GM21447 (cell line): ENCODE measurements around the gene RAD9A.
"Not testable (repeated sequence)": the region's sequence is repeated elsewhere in the genome, so short reads cannot be mapped to it uniquely, and the experiment has no call there.

Source experiments
- ATAC-seq: cut with Tn5 transposase; IDR thresholded peaks from one replicate; pipeline ENCODE4 v1.9.1; 2021; ENCODE audit not compliant: unreplicated experiment

Gene RAD9A

DNA sequence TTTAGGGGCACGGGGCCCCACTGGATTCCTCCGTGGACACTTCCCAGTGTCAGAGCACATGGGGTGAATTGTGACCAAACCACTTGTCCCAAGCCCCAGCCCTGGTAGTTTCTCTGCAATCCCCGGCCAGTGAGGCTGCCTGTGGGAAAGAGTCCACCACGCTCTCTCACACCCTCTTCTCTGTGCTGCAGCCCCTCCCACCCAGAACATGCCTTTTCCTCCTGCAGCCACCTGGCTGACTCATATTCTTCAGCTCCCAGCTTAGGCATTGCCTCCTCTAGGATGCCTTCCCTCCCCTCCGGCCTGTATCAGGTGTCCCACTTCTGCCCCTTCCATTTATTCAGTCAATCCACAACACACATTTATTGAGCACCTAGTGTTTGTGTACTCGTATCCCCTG is 31.1 kb downstream of the RAD9A start:
- no peak for ATAC-seq

DNA sequence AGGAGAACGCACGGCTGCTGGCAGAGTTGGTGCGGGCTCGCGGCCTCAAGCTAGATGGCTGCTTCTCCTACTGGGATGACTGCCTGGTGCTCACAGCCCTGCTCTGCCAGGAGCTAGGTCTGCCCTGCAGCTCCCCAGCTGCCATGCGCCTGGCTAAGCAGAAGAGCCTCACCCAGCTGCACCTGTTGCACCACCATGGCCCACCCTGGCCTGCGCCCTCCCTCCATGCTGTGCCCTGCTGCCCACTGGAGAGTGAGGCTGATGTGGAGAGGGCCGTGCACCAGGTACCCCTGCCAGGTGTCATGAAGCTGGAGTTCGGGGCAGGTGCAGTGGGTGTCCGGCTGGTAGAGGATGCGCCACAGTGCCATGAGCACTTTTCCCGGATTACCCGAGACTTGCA is 31.7 kb downstream of the RAD9A start:
- no peak for ATAC-seq

- no peak for ATAC-seq
Observed at GRCh38 chr11:67423891-67424613, 32.3 kb downstream of the RAD9A start.

DNA sequence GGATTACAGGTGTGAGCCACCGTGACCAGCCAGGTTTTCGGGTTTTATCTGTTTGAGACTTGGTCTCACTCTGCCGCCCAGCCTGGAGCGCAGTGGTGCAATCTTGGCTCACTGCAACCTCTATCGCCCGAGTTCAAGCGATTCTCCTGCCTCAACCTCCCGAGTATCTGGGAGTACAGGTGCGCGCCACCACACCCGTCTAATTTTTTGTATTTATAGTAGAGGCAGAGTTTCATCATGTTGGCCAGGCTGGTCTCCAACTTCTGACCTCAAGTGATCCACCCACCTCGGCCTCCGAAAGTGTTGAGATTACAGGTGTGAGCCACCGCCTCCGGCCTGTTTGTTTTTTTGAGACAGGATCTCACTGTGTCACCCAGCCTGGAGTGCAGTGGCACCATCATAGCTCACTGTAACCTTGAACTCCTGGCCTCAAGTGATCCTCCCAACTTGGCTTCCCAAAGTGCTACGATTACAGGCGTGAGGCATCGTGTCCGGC is 35.6 kb downstream of the RAD9A start:
- not testable (repeated sequence) for ATAC-seq

DNA sequence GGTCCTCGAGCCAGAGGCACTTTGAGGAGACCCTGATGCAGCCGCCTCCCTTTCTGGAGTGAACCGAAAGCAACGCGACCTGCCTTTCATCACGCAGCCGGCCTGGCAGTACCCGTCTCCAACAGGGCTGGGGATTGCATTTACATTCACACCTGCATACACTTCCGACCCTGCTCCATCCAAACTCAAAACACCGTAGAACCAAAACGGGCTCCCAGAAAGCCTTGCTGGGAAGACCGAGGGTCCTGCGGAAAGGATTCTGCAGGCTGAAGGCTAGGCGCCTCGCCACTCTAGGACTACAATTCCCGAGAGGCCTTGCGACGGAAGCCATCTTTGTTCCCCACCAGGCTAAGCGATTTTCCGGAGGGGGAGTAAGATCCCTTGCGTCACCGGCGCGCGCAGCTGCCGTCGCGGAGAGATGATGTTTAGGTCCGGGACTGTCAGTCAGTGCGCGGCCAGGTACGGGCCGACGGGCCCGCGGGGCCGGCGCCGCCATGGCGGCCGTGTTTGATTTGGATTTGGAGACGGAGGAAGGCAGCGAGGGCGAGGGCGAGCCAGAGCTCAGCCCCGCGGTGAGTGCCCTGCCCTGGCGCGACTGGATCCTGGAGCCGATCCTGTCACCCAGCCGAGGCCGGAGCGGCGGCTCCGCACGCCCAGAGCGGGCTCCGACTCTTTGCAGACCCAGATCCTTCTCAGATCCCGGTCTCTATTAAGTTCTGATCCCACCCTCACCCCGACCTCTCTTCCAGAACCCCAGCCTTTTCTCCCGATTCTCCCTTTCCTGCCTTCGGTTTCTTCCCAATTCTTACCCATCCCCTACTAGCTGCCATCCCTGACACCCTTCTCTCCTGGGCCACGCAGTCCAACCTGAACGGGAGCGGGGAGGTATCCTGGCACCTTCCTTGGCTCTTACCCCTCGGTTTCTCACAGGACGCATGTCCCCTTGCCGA is 36.5 kb downstream of the RAD9A start, which contains the start of gene RPS6KB2:
Gene RPS6KB2 (plus strand): TSS at position 443 of the 950 bp plus-strand sequence. CDS start 52 bp downstream, at position 495.
- peak; percentile 76 for ATAC-seq

GRCh38 chr11:67429038-67429668 is 37.4 kb downstream of the RAD9A start:
- no peak for ATAC-seq

DNA sequence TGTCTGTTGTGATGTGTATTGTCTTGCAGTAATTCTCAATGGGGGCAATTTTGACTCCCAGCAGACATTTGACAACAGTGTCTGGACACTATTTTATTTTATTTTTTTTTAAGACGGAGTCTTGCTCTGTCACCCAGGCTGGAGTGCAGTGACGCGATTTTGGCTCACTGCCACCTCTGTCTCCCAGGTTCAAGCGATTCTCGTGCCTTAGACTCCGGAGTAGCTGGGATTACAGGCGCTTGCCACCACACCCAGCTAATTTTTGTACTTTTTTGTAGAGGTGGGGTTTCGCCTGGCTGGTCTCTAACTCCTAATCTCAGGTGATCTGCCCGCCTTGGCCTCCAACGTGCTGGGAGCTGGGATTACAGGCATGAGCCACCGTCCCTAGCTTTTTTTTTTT is 37.9 kb downstream of the RAD9A start:
- no peak for ATAC-seq

DNA sequence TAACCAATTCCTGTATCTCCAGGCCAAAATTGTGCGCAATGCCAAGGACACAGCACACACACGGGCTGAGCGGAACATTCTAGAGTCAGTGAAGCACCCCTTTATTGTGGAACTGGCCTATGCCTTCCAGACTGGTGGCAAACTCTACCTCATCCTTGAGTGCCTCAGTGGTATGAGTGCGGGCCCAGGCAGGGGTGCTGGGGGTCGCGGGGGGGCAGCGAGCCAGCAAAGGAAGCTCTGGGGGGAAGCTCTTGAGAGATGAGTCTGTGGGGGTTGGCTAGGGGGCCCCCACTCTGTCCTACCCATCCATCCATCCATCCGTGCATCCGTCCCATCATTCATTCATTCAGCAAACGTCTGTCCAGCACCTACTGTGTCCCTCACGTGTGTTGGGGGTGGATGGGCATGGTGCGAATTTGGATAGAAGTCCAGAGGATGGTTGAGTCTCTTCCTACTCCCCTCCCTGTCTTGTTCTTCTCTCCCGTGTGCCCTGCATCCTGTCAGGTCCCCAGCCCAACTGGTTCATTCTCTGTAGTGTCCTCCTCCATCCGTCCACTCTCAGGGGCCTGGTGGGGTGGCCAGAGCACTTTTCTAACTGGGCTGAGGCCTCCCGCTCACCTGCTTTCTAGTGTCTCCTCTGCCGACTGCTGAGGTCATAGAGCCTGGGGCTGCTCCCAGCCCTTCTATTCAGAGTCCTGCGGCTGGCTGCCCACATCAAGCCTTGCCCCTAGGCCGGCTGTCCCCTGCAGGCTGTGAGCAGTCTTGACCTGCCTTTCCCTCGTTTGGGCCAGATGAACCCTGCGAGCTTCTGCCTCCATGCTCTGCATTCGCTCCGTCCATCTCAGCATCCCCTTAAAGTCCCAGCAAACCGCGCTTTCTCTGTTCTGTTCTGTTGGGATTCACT is 39.8 kb downstream of the RAD9A start:
- no peak for ATAC-seq

GRCh38 chr11:67432655-67433349 is 41.0 kb downstream of the RAD9A start:
- no peak for ATAC-seq

DNA sequence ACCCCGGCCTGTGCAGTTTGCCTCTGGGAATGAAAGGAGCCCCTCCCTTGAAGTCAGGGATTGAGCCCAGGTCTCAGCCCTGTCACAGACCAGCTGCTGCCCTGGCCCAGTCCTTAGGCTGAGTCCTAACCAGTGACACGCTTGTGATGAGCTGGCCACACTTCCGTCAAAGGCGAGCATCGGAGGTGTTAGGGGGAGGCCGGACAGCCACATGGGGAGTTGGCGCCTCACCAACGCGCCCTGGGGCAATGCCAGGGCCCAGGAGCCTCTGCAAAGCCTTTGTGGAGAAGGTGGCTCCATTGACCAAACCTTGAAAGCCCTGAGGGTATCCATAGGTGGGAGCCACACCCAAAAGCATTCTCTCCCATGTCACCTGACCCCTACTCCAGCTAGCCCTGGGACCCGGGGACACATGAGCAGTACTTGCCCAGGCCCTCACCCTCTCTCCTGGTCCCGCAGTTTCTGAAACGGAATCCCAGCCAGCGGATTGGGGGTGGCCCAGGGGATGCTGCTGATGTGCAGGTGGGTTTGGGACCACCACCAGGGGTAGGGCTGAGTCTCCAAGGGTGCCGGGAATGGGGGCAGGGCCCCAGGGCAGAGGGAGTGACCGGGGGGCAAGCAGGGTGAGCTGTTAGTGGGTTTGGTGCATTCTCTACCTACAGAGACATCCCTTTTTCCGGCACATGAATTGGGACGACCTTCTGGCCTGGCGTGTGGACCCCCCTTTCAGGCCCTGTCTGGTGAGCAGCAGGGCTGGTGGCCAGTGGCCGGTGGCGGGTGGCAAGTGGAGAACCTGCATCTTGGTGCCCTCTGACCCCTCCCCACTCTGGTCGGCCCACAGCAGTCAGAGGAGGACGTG is 42.0 kb downstream of the RAD9A start:
- no peak for ATAC-seq

DNA sequence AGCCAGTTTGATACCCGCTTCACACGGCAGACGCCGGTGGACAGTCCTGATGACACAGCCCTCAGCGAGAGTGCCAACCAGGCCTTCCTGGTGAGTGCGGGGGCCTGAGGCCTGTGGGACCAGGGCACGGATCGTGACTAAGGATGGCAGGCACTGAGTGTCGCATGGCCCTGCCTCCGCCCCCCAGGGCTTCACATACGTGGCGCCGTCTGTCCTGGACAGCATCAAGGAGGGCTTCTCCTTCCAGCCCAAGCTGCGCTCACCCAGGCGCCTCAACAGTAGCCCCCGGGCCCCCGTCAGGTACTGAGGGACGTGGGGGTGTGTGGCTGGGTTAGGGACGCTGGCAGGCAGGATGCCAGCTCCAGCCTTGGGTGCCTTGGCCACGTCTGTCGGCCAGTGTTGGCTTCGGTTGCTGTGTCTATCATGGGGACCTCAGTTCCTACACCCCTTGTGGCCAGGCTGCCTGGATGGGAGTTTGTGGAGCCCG is 42.7 kb downstream of the RAD9A start:
- no peak for ATAC-seq

DNA sequence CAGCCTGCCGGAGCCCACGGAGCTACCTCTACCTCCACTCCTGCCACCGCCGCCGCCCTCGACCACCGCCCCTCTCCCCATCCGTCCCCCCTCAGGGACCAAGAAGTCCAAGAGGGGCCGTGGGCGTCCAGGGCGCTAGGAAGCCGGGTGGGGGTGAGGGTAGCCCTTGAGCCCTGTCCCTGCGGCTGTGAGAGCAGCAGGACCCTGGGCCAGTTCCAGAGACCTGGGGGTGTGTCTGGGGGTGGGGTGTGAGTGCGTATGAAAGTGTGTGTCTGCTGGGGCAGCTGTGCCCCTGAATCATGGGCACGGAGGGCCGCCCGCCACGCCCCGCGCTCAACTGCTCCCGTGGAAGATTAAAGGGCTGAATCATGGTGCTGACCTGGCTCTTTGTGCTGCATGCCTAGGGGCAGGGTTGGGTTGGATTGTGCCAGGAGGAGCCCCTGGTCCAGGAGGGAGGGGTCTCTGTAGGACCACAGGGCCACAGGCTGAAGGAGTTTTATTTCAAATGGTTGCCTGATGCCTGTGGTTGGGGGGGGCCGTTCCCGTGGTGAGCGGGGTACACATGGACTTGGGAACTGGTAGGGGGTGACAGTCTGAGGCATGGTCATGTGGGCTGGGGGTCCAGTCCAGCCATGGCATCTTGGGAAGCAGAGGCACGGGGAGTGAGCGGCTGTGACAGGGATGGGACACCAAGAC is 43.4 kb downstream of the RAD9A start:
- no peak for ATAC-seq

DNA sequence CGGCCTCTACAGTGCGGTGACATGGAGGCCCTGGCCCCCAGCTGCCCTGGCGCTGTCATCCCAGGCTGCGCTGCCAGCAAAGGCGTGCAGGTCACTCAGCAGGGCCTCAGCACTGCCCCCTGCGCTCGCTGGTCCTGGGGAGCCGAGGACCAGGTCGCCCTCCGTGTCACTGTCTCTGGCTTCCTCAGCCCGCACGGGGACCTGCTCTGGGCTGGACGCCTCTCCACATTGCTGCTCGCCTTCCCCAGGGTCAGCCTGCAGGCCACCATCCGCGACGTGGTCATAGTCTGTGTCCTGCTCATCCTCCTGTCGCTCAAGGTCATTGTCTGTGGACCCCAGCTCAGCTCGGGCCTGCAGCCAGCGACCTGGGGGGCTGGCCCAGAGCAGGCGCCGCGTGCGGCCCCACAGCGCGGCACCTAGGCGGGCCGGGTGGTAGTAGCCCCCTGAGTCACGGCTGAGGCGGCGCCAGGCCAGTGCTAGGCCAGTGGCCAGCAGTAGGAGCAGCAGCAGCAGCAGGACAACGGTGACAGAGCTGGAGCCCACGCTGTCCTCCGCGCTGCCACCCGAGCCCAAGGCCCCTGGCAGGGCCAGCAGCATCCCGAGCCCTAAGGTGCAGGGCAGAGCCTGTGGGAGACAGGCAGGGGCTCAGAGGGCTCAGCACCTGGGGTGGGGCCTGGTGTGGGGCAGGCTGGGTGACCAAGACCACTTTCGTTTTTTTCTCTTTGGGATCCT is 44.1 kb downstream of the RAD9A start:
- ATAC-seq = no peak

DNA sequence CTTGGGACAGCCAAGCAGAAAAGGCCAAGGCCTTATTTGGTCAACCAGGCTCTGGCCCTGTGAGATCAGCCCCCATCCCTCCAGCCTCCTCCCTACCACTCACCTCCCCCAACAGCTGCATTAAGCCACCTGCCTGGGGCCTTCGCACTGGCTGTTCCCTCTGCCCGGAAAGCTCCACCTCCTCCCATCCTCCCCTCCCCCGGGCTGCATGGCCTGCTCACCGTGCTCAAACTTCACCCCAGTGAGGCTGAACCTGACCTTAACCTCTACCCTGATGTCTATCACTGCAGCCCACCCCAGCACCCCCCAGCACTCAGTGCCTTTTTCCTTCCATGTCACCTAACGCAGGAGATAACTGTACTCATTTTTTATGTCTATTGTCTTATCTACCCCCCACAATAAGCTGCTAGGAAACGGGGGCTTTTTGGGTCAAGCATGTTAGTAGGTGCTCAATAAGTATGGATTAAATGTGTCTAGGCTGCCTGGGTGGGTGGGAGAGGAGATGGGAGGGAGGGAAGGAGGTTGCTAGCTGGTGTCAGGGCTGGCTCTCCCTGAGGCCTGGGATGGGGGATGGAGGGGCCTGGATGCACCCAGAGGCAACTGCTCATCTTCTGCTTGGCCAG is 44.8 kb downstream of the RAD9A start:
- peak; percentile 45 for ATAC-seq

DNA sequence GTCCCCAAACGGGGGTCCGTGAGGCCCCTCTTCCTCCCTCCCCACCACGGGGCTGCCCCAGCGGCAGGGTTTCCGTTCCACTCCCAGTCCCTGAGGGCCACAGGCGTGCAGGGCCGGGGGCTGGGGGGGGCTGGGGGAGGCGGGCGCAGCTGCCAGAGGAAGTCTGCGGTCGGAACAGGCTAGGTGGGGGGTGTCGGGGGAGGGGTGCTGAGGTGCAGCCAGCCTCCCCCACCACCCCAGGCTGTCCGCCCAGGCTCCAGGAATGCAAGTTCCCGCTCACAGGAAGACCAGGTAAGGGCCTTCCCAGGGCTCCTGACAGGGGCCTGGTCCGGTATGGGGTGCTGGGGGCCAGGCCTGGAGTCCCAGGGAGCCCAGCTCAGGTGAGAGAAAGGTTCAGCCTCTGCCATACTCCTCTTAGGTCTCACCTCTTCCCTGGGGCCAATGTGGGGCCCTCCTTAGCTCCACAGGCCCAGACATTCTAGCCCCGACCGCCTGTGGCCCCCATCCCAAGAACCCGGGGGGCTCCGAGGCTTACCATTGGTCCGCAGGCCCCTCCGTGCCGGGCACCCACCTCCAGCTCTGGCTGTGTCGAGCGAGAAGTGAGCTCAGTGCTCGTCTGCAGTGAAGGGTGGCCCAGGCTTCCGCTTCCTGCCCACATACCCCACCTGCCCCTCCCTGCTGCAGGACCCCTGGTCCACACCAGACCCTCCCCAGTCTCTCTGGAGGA is 45.5 kb downstream of the RAD9A start, which contains the start of gene PTPRCAP:
Gene PTPRCAP (minus strand): TSS at position 601 of the 727 bp plus-strand sequence. CDS start 63 bp downstream, at position 538.
- peak; percentile 31 for ATAC-seq

DNA sequence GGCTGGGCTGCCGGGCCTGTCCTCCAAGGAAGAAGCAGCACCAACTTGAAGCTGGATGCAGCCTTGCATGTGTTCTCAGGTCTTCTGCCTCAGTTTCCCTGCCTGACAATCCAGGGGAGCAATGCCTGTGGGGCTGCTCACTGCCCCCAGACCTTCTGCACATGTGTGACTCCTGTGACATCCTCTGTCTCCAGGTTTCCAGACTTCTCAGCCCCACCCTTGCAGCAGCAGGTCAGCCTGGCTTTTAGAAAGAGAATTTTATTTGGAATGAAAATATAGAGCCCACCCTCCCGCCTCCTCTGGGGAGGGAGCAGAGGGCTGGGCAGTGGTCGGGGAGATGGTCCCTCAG is 46.0 kb downstream of the RAD9A start:
- no peak for ATAC-seq
